ENCODE measurements around the gene PRUNE2.

The PRUNE2 gene

DNA sequence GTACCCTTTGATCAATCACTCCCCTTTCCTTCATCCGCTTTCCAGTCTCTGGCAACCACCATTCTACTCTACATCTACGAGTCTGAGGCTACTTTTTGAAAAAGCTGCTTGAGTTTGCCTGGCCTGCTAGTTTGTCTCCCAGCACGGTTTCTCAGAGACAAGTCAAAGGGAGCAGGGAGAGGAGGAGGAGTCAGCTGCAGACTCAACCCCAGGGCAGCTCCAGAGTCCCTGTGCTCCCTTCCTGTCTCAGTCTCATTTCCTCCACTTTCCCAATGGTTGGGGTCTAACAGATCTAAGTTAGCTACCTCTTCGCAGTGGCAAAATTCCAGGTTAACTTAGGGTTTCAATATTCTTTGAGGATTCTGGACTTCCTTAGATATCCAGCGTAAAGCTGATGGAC is 221.7 kb downstream of the PRUNE2 start:
- H3K4me3 ChIP-seq (replicated peaks; ENCODE audit: low read depth, low read length) = no peak overlapping the region
- no peak for DNase-seq (ENCODE audit: extremely low read depth, low read depth)
- TF ChIP-seq, protein P1, sequence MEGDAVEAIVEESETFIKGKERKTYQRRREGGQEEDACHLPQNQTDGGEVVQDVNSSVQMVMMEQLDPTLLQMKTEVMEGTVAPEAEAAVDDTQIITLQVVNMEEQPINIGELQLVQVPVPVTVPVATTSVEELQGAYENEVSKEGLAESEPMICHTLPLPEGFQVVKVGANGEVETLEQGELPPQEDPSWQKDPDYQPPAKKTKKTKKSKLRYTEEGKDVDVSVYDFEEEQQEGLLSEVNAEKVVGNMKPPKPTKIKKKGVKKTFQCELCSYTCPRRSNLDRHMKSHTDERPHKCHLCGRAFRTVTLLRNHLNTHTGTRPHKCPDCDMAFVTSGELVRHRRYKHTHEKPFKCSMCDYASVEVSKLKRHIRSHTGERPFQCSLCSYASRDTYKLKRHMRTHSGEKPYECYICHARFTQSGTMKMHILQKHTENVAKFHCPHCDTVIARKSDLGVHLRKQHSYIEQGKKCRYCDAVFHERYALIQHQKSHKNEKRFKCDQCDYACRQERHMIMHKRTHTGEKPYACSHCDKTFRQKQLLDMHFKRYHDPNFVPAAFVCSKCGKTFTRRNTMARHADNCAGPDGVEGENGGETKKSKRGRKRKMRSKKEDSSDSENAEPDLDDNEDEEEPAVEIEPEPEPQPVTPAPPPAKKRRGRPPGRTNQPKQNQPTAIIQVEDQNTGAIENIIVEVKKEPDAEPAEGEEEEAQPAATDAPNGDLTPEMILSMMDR (IDR thresholded peaks at IDR 0.05; ENCODE audit: low read depth, low read length, missing control alignments) = no peak

DNA sequence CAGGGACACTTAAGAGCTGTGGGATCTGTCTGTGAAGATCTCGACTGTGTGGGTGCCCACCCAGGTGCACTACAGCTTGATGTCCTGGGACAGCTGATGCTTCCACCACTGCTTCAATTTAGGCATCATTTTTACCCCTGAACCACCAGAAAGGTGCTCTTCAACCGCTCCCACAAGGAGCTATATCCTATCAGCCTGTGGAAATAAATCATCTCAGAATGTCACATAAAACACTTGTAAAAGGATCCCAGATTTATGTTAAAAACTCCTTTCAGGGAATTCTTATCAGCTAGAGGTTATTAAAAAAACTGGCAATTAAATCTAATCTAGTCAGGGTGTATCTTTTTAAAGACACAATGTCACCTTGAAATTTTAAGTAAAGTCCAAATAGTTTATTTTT is 224.4 kb downstream of the PRUNE2 start:
- TF ChIP-seq, protein P1 (IDR thresholded peaks at IDR 0.05; ENCODE audit: low read depth, low read length, missing control alignments) = no peak
- no peak overlapping the region for H3K4me3 ChIP-seq (replicated peaks; ENCODE audit: low read depth, low read length)
- no peak for DNase-seq (ENCODE audit: extremely low read depth, low read depth)

GRCh38 chr9:76680716-76681425 is 225.0 kb downstream of the PRUNE2 start:
- DNase-seq (ENCODE audit: extremely low read depth, low read depth) = no peak
- H3K4me3 ChIP-seq (replicated peaks; ENCODE audit: low read depth, low read length) = no peak overlapping the region
- TF ChIP-seq, protein P1 (IDR thresholded peaks at IDR 0.05; ENCODE audit: low read depth, low read length, missing control alignments) = no peak

GRCh38 chr9:76677481-76678055 is 228.3 kb downstream of the PRUNE2 start:
- no peak overlapping the region for H3K4me3 ChIP-seq (replicated peaks; ENCODE audit: low read depth, low read length)
- TF ChIP-seq, protein P1 (IDR thresholded peaks at IDR 0.05; ENCODE audit: low read depth, low read length, missing control alignments) = no peak
- DNase-seq (ENCODE audit: extremely low read depth, low read depth) = no peak

- TF ChIP-seq, protein P1 (IDR thresholded peaks at IDR 0.05; ENCODE audit: low read depth, low read length, missing control alignments) = no peak
- no peak for DNase-seq (ENCODE audit: extremely low read depth, low read depth)
- no peak overlapping the region for H3K4me3 ChIP-seq (replicated peaks; ENCODE audit: low read depth, low read length)
Measured at GRCh38 chr9:76676857-76677256, 229.1 kb downstream of the PRUNE2 start.

DNA sequence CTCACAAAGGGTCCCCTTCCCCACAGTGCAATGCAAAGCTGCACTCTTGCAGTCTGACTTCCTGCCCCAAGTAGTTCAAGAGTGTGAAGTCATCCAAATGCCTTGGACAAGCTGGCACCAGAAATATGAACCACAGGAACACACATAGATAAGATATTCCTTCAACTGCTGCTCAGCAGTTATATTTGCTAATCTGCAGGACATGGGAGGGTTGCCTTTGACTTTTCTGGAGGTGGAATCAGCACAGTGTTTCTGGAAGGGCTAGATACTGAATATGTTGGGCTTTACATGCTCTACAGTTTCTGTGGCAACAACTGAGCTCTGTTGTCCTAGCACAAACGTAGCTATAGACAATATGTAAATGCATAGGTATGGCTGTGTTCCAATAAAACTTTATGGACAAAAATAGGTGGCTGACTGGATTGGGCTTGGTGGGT is 238.4 kb downstream of the PRUNE2 start:
- DNase-seq (ENCODE audit: extremely low read depth, low read depth) = no peak
- TF ChIP-seq, protein P1 (IDR thresholded peaks at IDR 0.05; ENCODE audit: low read depth, low read length, missing control alignments) = no peak
- no peak overlapping the region for H3K4me3 ChIP-seq (replicated peaks; ENCODE audit: low read depth, low read length)

Data from HFF-Myc (cell line).